Measurements from ENCODE around the gene PPIL1.

The PPIL1 gene

DNA sequence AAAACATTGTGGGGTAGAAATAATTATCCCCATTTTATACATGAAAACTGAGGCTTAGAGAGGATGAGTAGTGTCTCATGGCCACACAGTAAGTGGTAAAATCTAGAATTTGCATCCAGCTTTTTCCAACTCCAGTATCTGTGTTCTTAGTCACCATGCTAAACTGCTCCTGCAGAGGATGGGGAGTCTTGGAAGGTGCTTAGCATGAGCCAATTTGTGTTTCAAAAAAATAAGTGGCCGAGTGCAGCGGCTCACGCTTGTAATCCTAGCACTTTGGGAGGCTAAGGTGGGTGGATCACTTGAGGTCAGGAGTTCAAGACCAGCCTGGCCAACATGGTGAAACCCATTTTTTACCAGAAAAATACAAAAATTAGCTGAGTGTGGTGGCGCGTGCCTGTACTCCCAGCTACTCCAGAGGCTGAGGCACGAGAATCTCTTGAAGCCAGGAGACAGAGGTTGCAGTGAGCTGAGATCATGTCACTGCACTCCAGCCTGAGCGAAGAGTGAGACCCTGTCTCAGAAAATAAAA, 13.6 kb upstream of the PPIL1 start:
- no peak for DNase-seq

- no peak for DNase-seq
Observed at GRCh38 chr6:36886950-36887618, 12.5 kb upstream of the PPIL1 start.

DNA sequence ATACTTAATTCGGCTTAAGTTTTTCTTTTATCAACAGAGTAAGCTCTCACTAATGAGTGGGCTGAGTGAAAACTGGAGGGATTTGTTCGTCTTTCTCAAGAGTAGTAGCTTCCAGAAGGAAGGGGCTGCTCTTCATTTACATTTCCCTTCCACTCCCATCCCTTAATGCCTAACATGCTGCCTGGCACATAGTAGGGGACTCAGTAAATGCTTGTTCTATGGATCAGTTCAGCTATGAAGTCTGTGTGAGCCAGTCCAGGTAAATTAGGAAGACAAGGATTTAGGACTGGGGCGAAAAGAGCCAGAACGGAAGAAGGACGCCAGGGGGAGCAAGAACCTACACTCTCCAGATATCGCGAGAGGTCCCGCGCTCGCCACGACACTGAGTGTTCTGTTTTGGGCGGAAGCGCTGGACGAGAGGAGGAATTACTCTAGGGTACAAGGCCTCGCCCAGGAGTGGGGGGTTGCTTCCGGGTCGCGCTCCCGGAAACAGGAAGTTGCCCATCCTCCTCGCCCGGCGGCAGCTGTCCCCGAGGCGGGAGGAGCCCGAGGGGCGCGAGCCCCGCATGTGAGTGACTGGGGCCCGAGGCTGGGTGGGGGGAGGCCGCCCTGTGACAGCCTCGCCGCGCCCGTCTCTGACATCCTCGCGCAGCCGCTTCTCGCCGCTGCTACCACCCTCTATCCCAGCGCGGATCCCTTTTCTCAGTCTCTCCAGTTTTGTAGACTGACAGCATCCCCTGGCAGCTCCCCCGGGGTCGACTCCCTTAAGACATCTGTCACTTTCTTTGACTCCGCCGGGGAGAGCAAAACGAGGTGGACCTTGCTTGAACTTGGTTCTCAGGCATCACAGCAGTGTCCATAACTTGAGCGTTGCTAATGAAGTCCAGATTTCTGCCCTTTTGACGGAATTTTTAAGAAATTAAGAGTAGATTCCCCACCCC, 11.1 kb upstream of the PPIL1 start, which contains the start of gene C6orf89:
Gene C6orf89, plus strand, starts transcription at position 492 of the 941 bp plus-strand sequence. CDS start 13,493 bp downstream, outside the sequence.
- DNase-seq: peak; percentile 96

DNA sequence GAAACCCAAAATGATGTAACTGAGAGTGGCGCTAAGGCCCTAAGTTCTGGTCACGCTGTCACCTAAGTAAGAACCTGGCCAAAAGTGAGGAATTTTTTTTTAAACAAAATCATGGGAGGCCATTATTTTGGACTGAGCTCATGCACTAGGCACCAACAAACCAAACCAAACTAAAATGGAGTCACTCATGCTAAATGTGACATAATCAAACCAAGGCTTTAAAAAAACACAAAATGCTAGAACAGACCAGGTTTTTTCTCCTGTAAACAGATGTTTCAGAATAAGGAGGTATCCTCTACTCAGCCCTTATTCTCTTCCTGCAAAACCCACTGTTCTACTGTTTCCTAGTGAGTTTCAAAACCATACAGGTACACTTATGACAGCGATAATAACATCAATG, 10.0 kb upstream of the PPIL1 start:
- no peak for DNase-seq

GRCh38 chr6:36875250-36875633, 639 bp upstream of the PPIL1 start:
- DNase-seq: no peak

DNA sequence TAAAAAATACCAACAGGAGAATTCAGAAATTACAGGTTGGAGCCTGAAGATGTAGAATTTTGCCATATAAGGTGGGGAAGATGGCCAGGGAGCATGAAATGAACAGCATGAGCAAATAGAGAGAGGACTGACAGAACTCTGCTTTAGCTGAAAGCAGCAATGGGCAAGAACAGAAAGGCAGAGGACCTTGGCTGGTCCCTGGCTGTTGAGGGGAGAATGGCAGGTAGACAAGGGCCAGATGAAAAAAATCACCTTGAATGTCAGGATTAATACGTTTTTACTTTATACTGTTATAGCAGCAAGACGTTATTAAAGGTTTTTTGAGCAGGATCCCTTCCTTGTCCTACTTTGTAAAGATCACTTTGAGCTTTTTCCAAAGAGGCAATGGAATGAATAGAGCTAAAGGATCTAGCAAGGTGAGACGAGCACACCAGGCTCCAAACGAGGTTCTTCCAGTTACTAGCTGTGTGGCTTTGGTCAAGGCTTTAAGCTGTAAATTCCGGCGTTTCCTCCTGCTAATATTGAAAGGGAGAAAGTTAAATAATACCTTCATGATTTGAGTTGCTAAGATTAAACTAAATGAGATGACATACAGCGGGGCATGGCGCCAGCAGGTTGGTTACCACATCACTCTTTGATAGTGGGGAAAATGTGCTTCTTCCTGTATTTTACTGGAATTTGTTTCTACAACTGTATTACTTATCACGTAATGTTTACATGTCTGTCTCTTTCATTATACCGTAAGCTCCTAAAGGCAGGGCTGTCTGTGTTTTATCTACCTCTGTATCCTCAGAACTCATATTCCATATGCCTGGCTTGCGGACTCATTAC, 776 bp downstream of the PPIL1 start:
- no peak for DNase-seq

DNA sequence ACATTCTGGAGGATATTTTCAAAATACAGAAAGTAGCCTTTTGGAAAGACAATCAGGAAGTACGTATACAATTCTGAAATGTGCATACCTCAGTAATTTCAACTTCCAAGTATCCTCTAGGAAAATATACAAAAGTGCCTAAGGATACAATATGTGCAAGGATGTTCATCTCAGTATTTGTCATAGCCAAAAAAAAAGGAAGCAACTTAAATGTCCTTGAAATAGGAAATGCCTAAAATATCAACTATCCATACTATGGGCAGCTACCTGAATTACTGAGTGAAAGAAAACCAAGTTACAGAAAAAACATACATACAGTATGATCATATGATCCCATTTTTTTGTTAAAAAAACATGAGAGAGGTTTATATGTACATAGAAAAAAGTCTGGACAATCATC, 1.5 kb downstream of the PPIL1 start:
- no peak for DNase-seq

DNA sequence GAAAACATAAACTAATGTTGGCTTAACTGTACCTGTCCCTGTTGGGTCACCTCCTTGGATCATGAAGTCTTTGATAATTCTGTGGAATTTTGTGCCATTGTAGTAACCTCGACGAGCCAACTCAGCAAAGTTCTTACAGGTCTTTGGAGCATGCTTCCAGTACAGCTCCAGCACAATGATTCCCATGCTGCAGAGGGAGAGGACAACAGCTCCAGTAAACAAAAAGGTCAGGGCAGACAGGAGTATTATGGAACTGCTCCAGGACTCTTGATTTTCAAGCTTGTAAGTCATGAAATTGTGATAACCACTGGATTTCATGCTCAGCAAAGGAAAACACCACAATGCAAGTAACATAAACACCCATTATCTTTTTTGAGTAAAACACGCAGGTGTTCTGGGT, 2.9 kb downstream of the PPIL1 start:
- no peak for DNase-seq

- DNase-seq: no peak
Observed at GRCh38 chr6:36867471-36868224, 7.0 kb downstream of the PPIL1 start.

DNA sequence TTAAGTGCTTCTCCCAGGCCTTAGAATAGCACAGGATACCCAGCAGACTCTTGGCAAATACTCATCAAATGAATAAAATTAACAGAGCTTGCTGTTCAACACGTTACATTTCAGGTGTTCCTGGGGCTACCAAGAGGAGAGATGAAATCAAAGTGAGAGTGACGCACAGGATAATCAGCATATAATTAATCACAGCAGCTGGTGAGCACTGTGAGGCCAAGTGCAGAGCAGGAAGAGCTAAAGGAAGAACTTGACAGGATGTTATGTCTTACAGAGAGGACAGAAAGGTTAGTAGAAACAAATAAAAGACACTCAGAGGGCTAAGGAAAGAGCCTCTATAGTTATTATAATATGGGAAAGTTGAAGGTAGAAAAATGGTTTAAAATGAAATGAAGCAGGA, 8.8 kb downstream of the PPIL1 start:
- no peak for DNase-seq

DNA sequence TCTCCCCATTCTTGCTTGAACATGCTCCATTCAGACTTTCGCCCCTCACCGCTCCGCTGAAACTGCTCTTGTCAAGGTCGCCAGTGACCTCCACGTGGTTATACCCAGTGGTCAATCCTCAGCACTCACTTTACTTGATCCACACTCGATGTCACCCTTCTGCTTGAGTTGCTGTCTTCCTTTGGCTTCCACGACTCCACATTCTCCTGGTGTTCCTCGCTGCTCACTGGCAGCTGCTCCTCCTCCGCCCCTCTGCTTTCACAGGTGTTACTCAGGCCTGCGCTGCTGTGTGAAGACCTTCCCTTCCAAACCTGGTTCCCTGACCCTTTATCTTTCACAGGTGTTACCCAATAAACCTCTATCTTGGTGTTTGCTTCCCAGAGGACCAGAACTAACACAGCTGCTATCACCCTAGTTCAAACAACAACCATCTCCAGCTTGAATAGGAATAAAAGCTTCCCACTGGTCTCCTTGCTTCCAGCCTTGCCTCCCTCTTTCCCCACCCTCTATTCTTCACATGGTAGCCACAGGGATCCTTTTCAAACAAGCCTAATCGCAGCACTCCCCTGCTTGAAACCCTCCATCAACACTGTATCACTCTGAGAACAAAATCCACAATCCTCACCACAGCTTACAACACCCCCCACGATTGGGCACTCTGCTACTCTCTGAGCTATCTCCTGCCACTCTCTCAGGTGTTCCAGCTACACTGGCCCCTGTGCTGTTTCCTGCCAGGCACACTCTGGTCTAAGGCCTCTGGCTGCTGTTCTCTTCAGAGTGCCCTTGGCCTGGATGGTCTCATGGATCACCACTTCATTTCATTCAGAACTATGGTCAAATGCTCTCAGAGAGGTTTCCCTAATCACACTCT, 10.7 kb downstream of the PPIL1 start:
- DNase-seq: no peak

GRCh38 chr6:36862848-36863382, 11.7 kb downstream of the PPIL1 start:
- DNase-seq: no peak

DNA sequence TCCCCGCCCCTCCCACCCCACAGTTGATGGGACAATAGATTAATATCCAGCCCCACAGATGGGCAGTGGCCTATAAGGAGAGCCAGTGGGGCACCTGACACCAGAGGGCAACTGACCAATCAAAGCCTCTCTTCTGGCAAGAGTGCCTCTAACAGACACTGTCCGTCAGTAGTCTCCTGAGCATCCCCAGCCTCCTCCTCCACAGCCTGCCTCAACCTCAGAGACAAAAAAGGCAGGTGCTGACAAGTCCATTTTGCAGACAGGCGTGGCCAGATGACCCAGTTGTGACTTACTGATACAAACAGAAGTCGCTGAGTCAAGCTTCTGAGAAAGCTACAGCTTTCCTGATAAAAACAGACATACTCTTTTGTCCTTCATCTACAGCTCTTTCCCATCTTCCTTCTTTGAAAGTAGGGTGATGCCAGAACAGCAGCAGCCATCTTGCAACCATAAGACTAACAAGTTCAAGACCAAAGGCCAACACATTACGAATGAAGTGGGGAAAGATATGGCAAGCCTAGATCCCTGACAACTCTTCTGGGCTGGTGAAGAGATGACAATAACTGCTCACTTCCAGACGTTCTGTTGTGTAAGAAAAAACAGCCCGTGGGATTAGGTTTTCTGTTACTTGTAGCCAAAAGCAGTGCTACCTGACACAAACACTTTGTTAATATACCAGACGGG, 12.3 kb downstream of the PPIL1 start:
- DNase-seq: no peak

- no peak for DNase-seq
Observed at GRCh38 chr6:36860126-36860525, 14.5 kb downstream of the PPIL1 start.

DNA sequence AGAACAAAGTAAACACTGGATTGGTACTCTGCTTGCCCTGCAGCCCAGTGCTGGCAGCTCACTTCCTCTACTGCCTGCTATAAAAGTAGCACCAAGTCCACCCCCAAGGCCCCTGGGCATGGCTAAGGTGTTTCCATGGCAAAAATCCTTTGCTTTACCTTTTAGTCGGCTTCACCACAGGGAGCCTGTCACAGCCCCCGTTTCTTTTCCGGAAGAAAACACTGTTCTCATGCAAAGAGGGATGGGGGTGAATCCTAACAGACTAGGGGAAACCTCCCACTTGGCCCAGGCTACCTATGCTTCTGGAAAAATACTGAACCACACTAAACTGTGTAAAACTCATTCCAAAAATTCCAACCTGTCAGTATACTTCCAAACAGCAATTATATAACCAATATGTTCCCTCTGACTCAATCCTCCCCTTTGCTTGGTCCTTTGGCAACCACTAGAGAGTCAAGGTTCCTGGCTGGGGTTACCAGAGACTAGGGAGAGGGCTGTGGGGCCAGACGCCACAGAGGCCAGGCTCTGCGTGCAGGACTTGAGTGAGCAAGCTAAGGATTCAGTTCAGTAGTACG, 16.1 kb downstream of the PPIL1 start:
- no peak for DNase-seq

GRCh38 chr6:36857325-36857724, 17.3 kb downstream of the PPIL1 start:
- DNase-seq: no peak

- no peak for DNase-seq
Observed at GRCh38 chr6:36856277-36856676, 18.3 kb downstream of the PPIL1 start.

- DNase-seq: no peak
Observed at GRCh38 chr6:36855750-36856149, 18.9 kb downstream of the PPIL1 start.

DNA sequence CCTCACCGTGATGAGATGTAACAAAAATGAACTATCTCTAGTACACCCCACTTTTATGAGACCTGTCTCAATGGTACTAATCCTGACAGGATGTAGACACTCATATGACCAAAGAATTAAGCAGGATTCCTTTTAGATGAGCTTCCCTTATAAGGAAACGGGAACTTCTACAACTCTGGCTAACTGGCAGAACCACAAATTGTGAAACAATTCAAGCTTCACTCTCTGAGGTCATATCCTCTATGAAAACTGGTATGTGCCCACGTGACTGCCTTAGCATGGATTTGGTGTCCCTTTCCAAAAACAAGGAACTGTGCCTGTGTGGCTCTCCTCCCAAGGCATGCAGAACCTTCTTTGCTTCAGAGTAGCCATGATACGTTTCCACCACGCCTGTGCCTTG, 21.3 kb downstream of the PPIL1 start:
- peak; percentile 56 for DNase-seq
